ENCODE data around the gene HAUS3. TPM values are rescaled to one million over a fixed set of nuclear protein-coding genes. Genes with fewer than 3 reads are reported as not detected.

HAUS3 gene
- total RNA-seq, 1 donor from 2014 or later: 9.2 TPM

- no peak for DNase-seq (ENCODE audit: low read depth)
- Histone ChIP-seq H3K27me3 (ENCODE audit: control insufficient read depth, insufficient read depth, low read length) (no peaks in the 10 kb centered on the region), H3K36me3 (ENCODE audit: control insufficient read depth, insufficient read depth, low read length) (no peaks in the 10 kb centered on the region), H3K4me3 (ENCODE audit: low read depth, low read length) (no peak overlapping the region)
- TF ChIP-seq CTCF (IDR thresholded peaks at IDR 0.05; ENCODE audit: insufficient read depth, low read length, poor library complexity, severe bottlenecking): no peak
Measured at GRCh38 chr4:2259541-2260343, 17.8 kb upstream of the HAUS3 start.

GRCh38 chr4:2259036-2259540 is 17.2 kb upstream of the HAUS3 start:
- no peaks in the 10 kb centered on the region for H3K27me3 ChIP-seq (ENCODE audit: control insufficient read depth, insufficient read depth, low read length)
- no peak for TF ChIP-seq CTCF (IDR thresholded peaks at IDR 0.05; ENCODE audit: insufficient read depth, low read length, poor library complexity, severe bottlenecking)
- no peaks in the 10 kb centered on the region for H3K36me3 ChIP-seq (ENCODE audit: control insufficient read depth, insufficient read depth, low read length)
- DNase-seq (ENCODE audit: low read depth): no peak
- no peak overlapping the region for H3K4me3 ChIP-seq (ENCODE audit: low read depth, low read length)

GRCh38 chr4:2258091-2259035 is 16.4 kb upstream of the HAUS3 start:
- no peak for TF ChIP-seq CTCF (IDR thresholded peaks at IDR 0.05; ENCODE audit: insufficient read depth, low read length, poor library complexity, severe bottlenecking)
- DNase-seq (ENCODE audit: low read depth): no peak

GRCh38 chr4:2257361-2258081 is 15.6 kb upstream of the HAUS3 start:
- DNase-seq (ENCODE audit: low read depth): no peak
- Histone ChIP-seq H3K36me3 (ENCODE audit: control insufficient read depth, insufficient read depth, low read length) (peaks cover 2% of the 10 kb centered on the region), H3K4me3 (ENCODE audit: low read depth, low read length) (no peak overlapping the region), H3K27me3 (ENCODE audit: control insufficient read depth, insufficient read depth, low read length) (no peaks in the 10 kb centered on the region)
- no peak for TF ChIP-seq CTCF (IDR thresholded peaks at IDR 0.05; ENCODE audit: insufficient read depth, low read length, poor library complexity, severe bottlenecking)

More at GRCh38 chr4:2258091-2259035, 16.4 kb upstream of the HAUS3 start:
- Histone ChIP-seq H3K27me3 (ENCODE audit: control insufficient read depth, insufficient read depth, low read length) (no peaks in the 10 kb centered on the region), H3K4me3 (ENCODE audit: low read depth, low read length) (no peak overlapping the region), H3K36me3 (ENCODE audit: control insufficient read depth, insufficient read depth, low read length) (no peaks in the 10 kb centered on the region)

- no peak for DNase-seq (ENCODE audit: low read depth)
- Histone ChIP-seq H3K27me3 (ENCODE audit: control insufficient read depth, insufficient read depth, low read length) (no peaks in the 10 kb centered on the region), H3K36me3 (ENCODE audit: control insufficient read depth, insufficient read depth, low read length) (peaks cover 2% of the 10 kb centered on the region), H3K4me3 (ENCODE audit: low read depth, low read length) (no peak overlapping the region)
- TF ChIP-seq CTCF (IDR thresholded peaks at IDR 0.05; ENCODE audit: insufficient read depth, low read length, poor library complexity, severe bottlenecking): no peak
Measured at GRCh38 chr4:2256781-2257191, 14.9 kb upstream of the HAUS3 start.

All from kidney epithelial cell (primary cell).